ENCODE data around the gene C5orf15. TPM values are rescaled to one million over a fixed set of nuclear protein-coding genes. Genes with fewer than 3 reads are reported as not detected.

The C5orf15 gene
- total RNA-seq, 4 donors from 2014 or later = 12.4 to 92.6 (median 36.2) TPM

GRCh38 chr5:133995883-133996563, 27.6 kb upstream of the C5orf15 start:
- peaks cover 0 to 69% (median 11%) of the 10 kb centered on the region in 4 donors for H3K4me1 ChIP-seq
- TF ChIP-seq POLR2A (IDR thresholded peaks at IDR 0.05) (no peak), CTCF (IDR thresholded peaks at IDR 0.05) (no peak)
- H3K36me3 ChIP-seq = peaks cover 0 to 9% (median 0%) of the 10 kb centered on the region in 3 donors
- DNase-seq = no peak
- peak overlapping the region in 1 of 4 donors; percentile 4 for H3K27ac ChIP-seq
- peak overlapping the region in 1 of 4 donors; percentile 11 for H3K4me3 ChIP-seq
- H3K27me3 ChIP-seq = no peaks in the 10 kb centered on the region
- no peaks in the 10 kb centered on the region for H3K9me3 ChIP-seq

DNA sequence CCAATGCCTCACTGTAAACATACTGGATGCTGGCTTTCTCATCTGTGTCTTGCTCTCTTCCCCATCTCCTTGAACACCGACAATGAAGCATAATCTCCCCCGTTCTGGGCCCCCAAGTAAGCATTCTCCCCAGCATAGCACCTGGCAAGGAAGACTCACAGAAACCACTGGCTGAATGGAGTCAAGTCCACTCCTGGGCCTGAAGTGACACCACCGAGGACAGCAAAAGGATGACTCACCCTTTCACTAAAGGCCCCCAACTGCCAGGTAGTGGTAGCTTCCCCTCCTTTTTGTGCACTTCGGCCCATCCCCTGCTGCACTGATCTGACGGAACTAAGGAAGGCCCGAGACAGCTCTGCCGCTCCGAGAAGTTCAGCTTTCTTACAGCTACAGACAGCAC, 26.9 kb upstream of the C5orf15 start:
- no peak for DNase-seq
- peaks cover 0 to 62% (median 9%) of the 10 kb centered on the region in 4 donors for H3K4me1 ChIP-seq

DNA sequence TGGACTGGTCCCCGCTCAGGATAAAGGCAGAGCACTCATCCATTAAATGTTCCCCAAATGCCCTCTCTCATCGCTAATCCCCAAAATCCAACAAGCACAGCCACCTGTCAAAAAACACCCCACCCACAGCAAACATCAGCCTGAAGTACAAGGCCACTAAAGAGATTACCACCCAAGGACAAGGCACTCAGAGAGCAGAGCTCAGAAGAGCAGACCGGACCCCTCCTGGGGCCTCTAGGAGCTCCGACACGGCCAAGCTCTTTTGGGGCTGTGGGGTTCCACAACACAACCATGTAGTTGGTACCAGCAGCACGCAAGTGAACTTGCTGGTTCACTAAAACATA, 26.5 kb upstream of the C5orf15 start:
- H3K36me3 ChIP-seq = peaks cover 0 to 16% (median 0%) of the 10 kb centered on the region in 3 donors
- no peak overlapping the region for H3K4me3 ChIP-seq
- no peaks in the 10 kb centered on the region for H3K27me3 ChIP-seq
- peaks cover 0 to 58% (median 9%) of the 10 kb centered on the region in 4 donors for H3K4me1 ChIP-seq
- H3K27ac ChIP-seq = peak overlapping the region in 1 of 4 donors; percentile 4
- TF ChIP-seq CTCF (IDR thresholded peaks at IDR 0.05) (no peak), POLR2A (IDR thresholded peaks at IDR 0.05) (no peak)
- no peaks in the 10 kb centered on the region for H3K9me3 ChIP-seq
- no peak for DNase-seq

More for the DNA sequence above, 26.9 kb upstream of the C5orf15 start:
- Histone ChIP-seq H3K27me3 (no peaks in the 10 kb centered on the region), H3K36me3 (peaks cover 0 to 12% (median 0%) of the 10 kb centered on the region in 3 donors), H3K27ac (peak overlapping the region in 1 of 4 donors; percentile 4), H3K9me3 (no peaks in the 10 kb centered on the region), H3K4me3 (no peak overlapping the region)
- no peak for TF ChIP-seq CTCF (IDR thresholded peaks at IDR 0.05)
- no peak for TF ChIP-seq POLR2A (IDR thresholded peaks at IDR 0.05)

GRCh38 chr5:133994297-133994989, 26.0 kb upstream of the C5orf15 start:
- Histone ChIP-seq H3K27ac (no peak overlapping the region), H3K9me3 (no peaks in the 10 kb centered on the region), H3K36me3 (peaks cover 0 to 21% (median 0%) of the 10 kb centered on the region in 3 donors), H3K4me1 (peaks cover 0 to 53% (median 9%) of the 10 kb centered on the region in 4 donors), H3K4me3 (no peak overlapping the region), H3K27me3 (no peaks in the 10 kb centered on the region)
- TF ChIP-seq POLR2A (IDR thresholded peaks at IDR 0.05) (no peak), CTCF (IDR thresholded peaks at IDR 0.05) (no peak)
- no peak for DNase-seq

GRCh38 chr5:133993185-133993936, 24.9 kb upstream of the C5orf15 start:
- Histone ChIP-seq H3K27ac (no peak overlapping the region), H3K4me3 (no peak overlapping the region), H3K9me3 (no peaks in the 10 kb centered on the region), H3K4me1 (peaks cover 0 to 42% (median 9%) of the 10 kb centered on the region in 4 donors), H3K27me3 (no peaks in the 10 kb centered on the region), H3K36me3 (peaks cover 0 to 32% (median 0%) of the 10 kb centered on the region in 3 donors)
- no peak for DNase-seq
- TF ChIP-seq CTCF (IDR thresholded peaks at IDR 0.05) (no peak), POLR2A (IDR thresholded peaks at IDR 0.05) (no peak)
